NCI-H2081 (cell line): ENCODE data around the gene FKBP1B.
"Not testable (repeated sequence)": the region's sequence is repeated elsewhere in the genome, so short reads cannot be mapped to it uniquely, and the experiment has no call there.

Experiments
- DNase-seq, 2 experiments: peaks; one replicate each; lab custom pipeline; 2025; lab: John Stamatoyannopoulos, UW

Gene FKBP1B

GRCh38 chr2:24072259-24072658 is 22.7 kb downstream of the FKBP1B start:
- no peak for DNase-seq

DNA sequence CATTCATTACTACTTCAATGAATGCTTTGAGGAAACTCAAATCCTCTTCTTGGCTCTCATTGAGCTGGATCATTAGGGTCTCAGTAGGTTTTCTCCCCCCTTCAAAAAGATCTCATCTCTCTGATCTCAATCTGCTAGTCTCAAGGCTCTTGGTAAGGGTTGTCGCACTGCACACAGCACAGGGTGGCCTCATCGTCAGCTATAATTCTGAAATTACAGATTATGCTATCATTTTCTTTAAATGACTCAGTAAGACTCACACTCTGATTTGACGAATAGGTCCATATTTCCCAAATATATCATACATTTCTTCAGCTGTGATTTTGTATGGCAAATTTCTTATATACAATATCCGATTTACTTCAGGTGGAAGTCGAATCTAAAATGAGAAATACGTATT is 24.3 kb downstream of the FKBP1B start:
- DNase-seq, result no peak

DNA sequence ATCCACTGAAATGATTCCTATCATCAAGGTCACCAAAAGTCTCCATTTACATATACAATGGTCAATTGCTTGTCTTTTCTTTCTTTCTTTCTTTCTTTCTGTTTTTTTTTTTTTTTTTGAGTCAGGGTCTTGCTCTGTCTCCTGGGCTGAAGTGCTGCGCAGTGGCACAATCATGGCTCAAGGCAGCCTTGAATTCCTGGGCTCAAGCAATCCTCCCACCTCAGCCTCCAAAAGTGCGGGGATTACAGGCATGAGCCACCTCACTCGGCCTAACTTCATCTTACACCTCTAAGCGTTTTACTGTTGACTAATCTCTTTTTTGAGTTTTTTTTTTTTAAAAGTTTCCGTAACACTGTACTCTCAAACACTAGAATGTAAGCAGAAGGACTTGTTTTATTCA is 25.7 kb downstream of the FKBP1B start:
- DNase-seq, result no peak

DNA sequence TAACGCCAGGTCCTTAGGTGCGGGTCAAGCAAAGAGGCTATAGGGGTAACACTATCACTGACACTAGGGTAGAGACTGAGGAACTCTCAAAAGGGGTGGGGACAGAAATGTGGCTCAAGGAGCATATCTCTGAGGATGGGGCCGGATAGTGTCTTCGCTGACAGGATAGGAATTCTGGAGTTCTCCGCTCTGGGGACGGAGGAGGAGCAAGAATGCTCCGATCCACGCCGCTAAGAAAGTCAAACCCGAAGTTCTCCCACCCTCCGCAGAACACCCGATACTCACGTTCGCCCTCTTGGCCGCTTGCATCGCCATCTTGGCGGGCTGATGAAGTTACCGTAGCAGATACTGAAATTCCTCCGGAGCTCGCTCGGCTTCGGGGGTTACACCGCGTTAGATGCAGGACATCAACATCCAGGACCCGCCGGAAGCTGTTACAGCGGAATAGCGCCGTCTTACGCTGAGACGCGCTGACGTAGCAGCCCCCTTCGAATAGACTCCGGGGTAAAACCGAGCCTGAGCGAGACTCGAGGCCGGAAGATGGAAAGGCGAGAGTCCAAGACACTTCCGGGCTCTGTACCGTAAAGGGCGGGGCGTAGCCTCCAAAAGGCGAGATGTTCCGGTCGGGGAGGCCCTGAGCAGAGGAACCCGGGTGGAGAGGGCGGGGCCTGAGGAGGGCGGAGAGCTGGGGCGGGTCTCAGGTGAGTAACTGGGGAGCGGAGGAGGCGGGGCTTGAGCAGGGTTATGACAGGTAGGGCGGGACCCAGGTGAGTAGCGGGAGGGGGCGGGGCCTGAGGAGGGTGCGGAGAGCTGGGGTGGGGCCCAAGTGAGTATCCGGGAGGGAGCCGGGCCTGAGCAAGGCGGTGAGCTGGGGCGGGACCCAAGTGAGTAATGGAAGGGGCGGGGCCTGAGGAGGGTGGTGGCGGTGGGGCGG is 26.6 kb downstream of the FKBP1B start, which contains the start of gene SF3B6:
Gene SF3B6 (minus strand): TSS at position 412 of the 934 bp plus-strand sequence. CDS start 97 bp downstream, at position 315.
- peak; percentile 100 for DNase-seq

DNA sequence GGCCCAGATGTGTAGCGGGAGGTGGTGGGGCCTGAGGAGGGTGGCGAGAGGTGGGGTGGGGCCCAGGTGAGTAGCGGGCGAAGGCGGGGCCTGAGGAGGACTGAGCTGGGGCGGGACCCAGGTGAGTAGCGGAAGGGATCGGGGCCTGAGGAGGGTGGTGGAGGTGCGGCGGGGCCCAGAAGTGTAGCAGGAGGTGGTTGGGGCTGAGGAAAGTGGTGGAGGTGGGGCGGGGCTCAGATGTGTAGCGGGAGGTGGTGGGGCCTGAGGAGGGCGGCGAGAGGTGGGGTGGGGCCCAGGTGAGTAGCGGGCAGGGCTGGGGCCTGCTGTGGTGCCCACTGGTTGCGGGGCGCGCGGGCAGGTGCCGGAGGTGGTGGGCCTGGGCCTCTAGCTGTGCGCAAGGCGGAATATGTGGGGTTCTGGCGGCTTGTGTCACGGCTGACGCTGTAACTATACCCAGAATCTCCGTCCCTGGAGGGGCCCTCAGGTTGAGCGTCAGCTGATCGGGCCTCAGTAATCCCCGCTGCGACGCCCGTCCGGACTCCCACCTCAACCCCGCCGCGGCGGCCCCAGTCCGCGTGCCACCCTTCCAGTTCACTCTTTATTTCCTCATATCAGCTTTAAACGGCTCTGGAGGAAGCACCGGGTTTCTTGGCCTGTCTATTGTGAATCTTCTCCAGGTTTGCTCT is 27.5 kb downstream of the FKBP1B start:
- no peak for DNase-seq

- no peak for DNase-seq
These were observed 28.0 kb downstream of the FKBP1B start for GRCh38 chr2:24077535-24077877.

DNA sequence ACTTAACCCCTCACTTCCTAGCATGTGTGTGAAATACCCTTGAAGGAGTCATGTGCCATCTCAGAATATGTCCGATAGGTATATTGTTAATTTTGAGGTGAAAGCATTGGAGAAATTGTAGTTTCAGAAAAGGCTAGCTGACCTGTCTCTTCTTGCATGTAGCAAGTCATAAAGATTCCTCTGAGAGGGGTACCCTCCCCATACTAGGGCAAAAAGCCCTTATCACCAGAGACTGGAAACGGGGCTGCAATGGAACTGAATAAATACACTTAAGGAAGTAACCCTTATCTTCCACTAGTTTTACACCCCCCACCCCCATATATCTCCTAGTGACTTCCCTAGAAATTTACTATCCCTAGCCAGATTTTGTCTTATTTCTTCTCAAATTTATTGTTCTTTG is 28.3 kb downstream of the FKBP1B start:
- DNase-seq, result no peak

DNA sequence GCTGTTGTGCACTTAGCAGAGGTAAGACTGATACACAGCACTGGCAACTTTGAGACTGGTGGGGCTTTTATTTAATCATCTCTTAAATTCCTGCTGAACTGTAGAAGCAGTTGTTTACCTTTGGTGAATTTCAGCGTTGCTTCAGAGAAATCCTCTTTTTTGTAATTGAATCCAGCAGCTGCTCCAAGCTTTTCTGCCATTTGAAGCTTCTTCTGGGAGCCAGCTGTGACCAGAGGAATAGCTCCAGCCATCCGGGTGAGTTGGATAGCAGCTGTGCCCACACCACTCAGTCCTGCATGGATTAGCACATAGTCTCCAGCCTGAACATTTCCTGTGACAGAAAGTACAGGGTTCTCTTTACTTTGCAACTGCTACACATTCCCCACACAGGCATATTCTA is 31.2 kb downstream of the FKBP1B start:
- no peak for DNase-seq

DNA sequence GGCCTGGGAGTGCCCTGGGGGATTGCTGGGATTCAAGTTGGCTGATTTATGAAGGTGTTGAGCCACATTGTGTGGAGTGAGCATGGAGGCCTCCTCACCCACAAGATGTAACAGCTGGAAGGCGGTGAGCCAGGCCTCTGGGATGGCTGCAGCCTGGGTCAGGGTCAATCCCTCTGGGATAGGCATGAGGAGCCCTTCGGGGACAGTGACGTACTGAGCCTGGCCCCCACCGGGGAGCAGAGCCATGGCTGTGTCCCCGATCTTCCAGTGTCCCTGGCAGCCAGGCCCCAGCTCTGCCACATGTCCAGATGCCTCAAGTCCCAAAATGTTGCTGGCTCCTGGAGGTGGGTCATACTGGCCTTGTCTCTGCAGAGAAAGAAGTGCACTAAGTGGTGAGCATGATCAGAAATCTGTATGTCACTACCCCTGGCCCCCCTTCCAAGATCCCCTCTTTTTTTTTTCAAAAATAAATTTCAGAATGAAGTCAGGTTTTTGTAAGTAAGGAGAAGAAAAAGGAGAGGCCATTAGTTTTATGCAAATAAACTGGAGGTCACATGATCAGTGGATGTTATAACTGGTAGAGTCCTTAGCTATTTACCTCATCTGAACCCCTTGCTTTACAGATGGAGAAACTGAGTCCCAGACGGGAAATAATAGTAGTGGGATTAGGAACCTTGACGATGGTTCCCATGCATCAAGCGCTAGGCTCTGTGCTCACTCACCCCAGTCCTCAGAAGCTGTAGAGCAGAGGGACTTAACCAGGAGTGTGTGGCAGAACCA is 33.4 kb downstream of the FKBP1B start:
- DNase-seq, result no peak

GRCh38 chr2:24083567-24084385 is 34.2 kb downstream of the FKBP1B start:
- peak; percentile 80 to 87 for DNase-seq

DNA sequence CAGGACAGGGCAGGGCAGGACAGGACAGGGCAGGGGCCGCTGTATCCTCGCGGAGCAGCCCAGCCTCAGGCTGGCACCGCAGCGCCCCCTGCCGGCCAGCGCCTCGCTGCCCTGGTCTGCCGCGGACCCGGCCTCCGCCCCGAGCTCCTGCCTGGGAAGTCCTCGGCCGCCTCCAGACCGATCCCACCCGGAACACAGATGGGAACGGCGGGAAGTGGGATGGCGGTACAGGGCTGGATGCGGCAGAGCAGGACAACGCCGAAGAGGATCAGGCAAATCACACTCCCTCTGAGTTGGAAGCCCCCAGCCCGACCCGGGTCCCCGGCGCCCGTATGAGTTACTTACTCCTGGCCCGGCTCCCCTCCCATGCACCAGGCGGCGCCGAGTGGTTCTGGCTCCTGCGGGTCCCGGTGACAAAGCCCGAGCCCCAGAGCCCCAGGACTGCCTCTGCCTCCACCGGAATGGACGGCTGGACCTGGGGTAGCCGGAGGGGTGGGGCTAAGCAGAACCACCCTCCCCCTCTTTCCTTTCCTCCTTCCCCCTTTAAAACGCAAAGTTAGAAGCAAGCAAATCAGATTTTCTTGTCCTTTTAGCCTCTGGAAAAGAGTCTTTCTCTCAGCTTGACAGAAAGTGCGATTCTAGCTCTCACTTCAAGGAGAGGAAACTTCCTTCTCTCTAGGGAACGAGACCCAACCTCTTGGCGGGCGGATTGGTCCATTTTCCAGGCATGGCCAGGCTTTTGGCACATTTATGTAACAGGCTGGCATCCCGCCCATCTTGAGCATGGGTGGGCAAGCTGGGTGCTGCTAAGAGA is 35.1 kb downstream of the FKBP1B start, which contains the start of gene TP53I3:
Gene TP53I3 (minus strand): TSS at position 449 of the 814 bp plus-strand sequence. CDS start 508 bp downstream, outside the sequence.
- peak; percentile 83 to 86 for DNase-seq

- no peak for DNase-seq
These were observed 35.6 kb downstream of the FKBP1B start for GRCh38 chr2:24085200-24085489.

DNA sequence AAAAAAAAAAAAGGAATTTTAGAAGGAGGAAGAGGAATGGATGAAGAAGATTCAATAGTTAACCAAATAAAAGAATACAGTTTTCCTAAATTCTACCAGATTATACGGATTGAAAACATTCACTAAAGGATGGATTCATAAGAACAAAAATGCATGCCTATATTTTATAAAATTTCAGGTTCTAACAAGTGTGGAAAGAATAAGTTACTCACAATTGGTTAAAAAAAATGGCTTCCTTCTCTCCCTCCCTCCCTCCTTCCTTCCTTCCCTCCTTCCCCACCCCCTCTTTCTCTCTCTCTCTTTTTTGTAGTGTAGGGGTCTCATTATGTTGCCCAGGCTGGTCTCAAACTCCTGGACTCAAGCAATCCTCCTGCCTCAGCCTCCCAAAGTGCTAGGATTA is 36.7 kb downstream of the FKBP1B start:
- no peak for DNase-seq

DNA sequence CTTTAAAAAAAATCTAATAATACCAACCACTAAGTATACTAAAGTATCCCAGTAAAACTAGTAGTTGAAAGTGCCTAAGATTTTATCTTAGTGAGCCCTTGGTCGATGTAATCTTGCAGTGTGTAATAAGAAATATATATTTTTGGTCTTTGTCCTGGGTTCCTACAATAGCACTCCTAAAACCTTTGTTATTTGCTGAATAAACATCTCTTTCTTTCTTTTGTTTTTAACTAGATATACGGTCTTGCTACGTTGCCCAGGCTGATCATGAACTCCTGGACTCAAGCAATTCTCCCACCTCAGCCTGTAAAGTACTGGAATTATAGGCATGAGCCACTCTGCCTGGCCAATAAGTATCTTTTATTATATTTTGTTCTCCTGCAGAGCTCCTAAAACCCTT is 37.5 kb downstream of the FKBP1B start:
- no peak for DNase-seq

DNA sequence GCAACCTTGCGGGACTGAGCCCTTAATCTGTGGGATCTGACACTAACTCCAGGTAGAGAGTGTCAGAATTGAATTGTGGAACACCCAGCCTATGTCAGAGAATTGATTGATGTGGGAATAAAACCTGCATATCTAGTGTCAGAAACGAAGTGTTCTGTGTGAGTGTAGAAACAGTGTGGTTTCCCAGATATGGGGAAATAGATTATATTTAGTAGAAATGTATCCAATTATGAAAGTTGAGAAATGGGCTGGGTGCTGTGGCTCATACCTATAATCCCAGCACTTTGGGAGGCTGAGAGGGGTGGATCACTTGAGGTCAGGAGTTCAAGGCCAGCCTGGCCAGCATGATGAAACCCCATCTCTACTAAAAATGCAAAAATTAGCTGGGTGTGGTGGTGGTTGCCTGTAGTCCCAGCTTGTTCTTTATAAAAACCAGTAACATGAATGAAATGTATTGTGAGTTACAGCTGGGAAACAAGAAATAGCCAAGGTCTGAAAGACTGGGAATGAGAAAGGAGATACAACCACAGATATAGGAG is 39.3 kb downstream of the FKBP1B start:
- DNase-seq, result no peak

DNA sequence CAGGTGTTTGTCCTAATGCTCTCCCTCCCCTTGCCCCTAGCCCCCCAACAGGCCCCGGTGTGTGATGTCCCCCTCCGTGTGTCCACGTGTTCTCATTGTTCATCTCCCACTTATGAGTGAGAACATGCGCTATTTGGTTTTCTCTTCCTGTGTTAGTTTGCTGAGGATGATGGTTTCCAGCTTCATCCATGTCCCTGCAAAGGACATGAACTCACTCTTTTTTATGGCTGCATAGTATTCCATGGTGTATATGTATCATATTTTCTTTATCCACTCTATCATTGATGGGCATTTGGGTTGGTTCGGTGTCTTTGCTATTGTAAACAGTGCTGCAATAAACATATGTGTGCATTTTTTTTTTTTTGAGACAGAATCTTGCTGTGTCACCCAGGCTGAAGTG is 43.7 kb downstream of the FKBP1B start:
- DNase-seq, result not testable (repeated sequence)

- not testable (repeated sequence) for DNase-seq
These were observed 45.7 kb downstream of the FKBP1B start for GRCh38 chr2:24095171-24095677.

- not testable (repeated sequence) for DNase-seq
These were observed 51.2 kb downstream of the FKBP1B start for GRCh38 chr2:24100732-24101131.

- DNase-seq, result no peak
These were observed 52.5 kb downstream of the FKBP1B start for GRCh38 chr2:24101992-24102391.

DNA sequence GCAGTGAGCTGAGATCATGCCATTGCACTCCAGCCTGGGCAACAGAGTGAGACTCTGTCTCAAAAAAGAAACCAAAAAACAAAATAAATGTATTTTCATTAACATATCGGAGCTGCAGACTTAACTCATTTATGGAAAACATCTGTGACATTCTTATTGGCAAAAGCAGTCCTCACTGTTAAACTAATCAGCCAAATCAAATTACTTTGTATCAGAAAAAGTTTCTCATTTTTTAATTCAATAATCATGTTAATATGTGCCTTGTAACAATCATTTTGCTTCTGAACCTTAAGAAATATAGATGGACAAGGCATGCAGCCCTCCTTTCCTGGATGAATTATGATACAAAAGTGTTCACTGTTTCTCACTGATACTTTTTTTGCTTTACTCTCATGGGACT is 53.1 kb downstream of the FKBP1B start:
- DNase-seq, result no peak
